C4-2B (cell line): Measurements from ENCODE around the gene CWC27.

Experiments used
- ZFX ChIP-seq: fragments of 450-650 bp; IDR thresholded peaks from 2 replicates; pipeline ENCODE4 v1.6.1; 2017
- TF ChIP-seq, protein P1 (sequence below): fragments of 450-650 bp; conservative IDR thresholded peaks from 2 replicates; pipeline ENCODE4 v1.5.1; 2017; ENCODE audit warnings: mild to moderate bottlenecking

- TF ChIP-seq, protein P1, sequence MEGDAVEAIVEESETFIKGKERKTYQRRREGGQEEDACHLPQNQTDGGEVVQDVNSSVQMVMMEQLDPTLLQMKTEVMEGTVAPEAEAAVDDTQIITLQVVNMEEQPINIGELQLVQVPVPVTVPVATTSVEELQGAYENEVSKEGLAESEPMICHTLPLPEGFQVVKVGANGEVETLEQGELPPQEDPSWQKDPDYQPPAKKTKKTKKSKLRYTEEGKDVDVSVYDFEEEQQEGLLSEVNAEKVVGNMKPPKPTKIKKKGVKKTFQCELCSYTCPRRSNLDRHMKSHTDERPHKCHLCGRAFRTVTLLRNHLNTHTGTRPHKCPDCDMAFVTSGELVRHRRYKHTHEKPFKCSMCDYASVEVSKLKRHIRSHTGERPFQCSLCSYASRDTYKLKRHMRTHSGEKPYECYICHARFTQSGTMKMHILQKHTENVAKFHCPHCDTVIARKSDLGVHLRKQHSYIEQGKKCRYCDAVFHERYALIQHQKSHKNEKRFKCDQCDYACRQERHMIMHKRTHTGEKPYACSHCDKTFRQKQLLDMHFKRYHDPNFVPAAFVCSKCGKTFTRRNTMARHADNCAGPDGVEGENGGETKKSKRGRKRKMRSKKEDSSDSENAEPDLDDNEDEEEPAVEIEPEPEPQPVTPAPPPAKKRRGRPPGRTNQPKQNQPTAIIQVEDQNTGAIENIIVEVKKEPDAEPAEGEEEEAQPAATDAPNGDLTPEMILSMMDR, result no peak
- no peak for TF ChIP-seq ZFX
Observed at GRCh38 chr5:65050826-65051498, 282.2 kb downstream of the CWC27 start.
